Effector memory CD8-positive, alpha-beta T cell (primary cell): Measurements from ENCODE around the gene GZMH.

ENCODE experiments used
- ATAC-seq: fragments of 150-1000 bp; cut with Tn5 transposase; replicated peaks from 2 replicates; pipeline ENCODE4 v1.10.0; 2021; ENCODE audit warnings: mild to moderate bottlenecking, moderate library complexity
- DNase-seq, 3 experiments: peaks; one replicate each; pipeline ENCODE4 v3.0.0; 2021
- H3K27ac Mint-ChIP-seq, 2 donors: one replicate each; pipeline ENCODE4 v1.8.0; 2022; ENCODE audit warnings: mild to moderate bottlenecking in 2 of 2, mixed read lengths in 2 of 2, moderate library complexity in 2 of 2
- H3K27me3 Mint-ChIP-seq, 2 donors: one replicate each; pipeline ENCODE4 v1.8.0; 2022; ENCODE audit warnings: mixed read lengths in 2 of 2
- H3K36me3 Mint-ChIP-seq: one replicate; pipeline ENCODE4 v1.8.0; 2022; ENCODE audit warnings: mild to moderate bottlenecking, moderate library complexity, mixed read lengths; ENCODE audit not compliant: insufficient read depth
- H3K4me1 Mint-ChIP-seq, 2 donors: one replicate each; pipeline ENCODE4 v1.8.0; 2022; ENCODE audit warnings: low read depth in 2 of 2, mixed read lengths in 2 of 2
- H3K4me3 Mint-ChIP-seq, 2 donors: one replicate each; pipeline ENCODE4 v1.8.0; 2022; ENCODE audit warnings: mild to moderate bottlenecking in 2 of 2, mixed read lengths in 2 of 2, moderate library complexity in 2 of 2
- H3K9me3 Mint-ChIP-seq, 2 donors: one replicate each; pipeline ENCODE4 v1.8.0; 2022; ENCODE audit warnings: mixed read lengths in 2 of 2

GZMH gene

GRCh38 chr14:24576182-24576581 lies 33.3 kb downstream of the GZMH start, which contains the start of gene CTSG:
CTSG (minus strand) TSS chr14:24576250; CDS start chr14:24576223, 27 bp downstream.
- Mint-ChIP-seq H3K27ac (peak within 1 kb of the TSS in 1 of 2 donors; percentile 23), H3K4me1 (peaks cover 3 to 7% of the 10 kb centered on the region in 2 donors), H3K4me3 (no peak within 1 kb of the TSS), H3K27me3 (peaks cover 14 to 16% of the 10 kb centered on the region in 2 donors), H3K9me3 (no peaks in the 10 kb centered on the region), H3K36me3 (no peaks in the 10 kb centered on the region)
- ATAC-seq (no peak), DNase-seq (no peak)

GRCh38 chr14:24574206-24574774 lies 35.2 kb downstream of the GZMH start:
- ATAC-seq (no peak), DNase-seq (no peak)
- H3K4me3 Mint-ChIP-seq: no peak overlapping the region
- no peaks in the 10 kb centered on the region for H3K36me3 Mint-ChIP-seq
- H3K4me1 Mint-ChIP-seq: peaks cover 3 to 7% of the 10 kb centered on the region in 2 donors
- H3K27me3 Mint-ChIP-seq: peaks cover 14 to 16% of the 10 kb centered on the region in 2 donors
- no peaks in the 10 kb centered on the region for H3K9me3 Mint-ChIP-seq
- H3K27ac Mint-ChIP-seq: no peak overlapping the region

- Mint-ChIP-seq H3K4me1 (no peaks in the 10 kb centered on the region), H3K9me3 (peaks cover 2 to 35% of the 10 kb centered on the region in 2 donors), H3K27ac (no peak overlapping the region), H3K27me3 (peaks cover 7 to 18% of the 10 kb centered on the region in 2 donors), H3K36me3 (no peaks in the 10 kb centered on the region), H3K4me3 (no peak overlapping the region)
- no peak for DNase-seq
- ATAC-seq: no peak
Observed at GRCh38 chr14:24566318-24566717, 43.2 kb downstream of the GZMH start.

GRCh38 chr14:24565766-24566165 lies 43.7 kb downstream of the GZMH start:
- ATAC-seq (no peak), DNase-seq (no peak)
- peaks cover 2 to 35% of the 10 kb centered on the region in 2 donors for H3K9me3 Mint-ChIP-seq
- no peaks in the 10 kb centered on the region for H3K4me1 Mint-ChIP-seq
- no peak overlapping the region for H3K4me3 Mint-ChIP-seq
- no peak overlapping the region for H3K27ac Mint-ChIP-seq
- peaks cover 7 to 20% of the 10 kb centered on the region in 2 donors for H3K27me3 Mint-ChIP-seq
- H3K36me3 Mint-ChIP-seq: no peaks in the 10 kb centered on the region

GRCh38 chr14:24563505-24563904 lies 46.0 kb downstream of the GZMH start:
- Mint-ChIP-seq H3K9me3 (peaks cover 2 to 35% of the 10 kb centered on the region in 2 donors), H3K27me3 (peaks cover 11 to 39% of the 10 kb centered on the region in 2 donors), H3K36me3 (no peaks in the 10 kb centered on the region), H3K27ac (no peak overlapping the region), H3K4me1 (no peaks in the 10 kb centered on the region), H3K4me3 (no peak overlapping the region)
- ATAC-seq: no peak
- no peak for DNase-seq

- H3K9me3 Mint-ChIP-seq: peaks cover 0 to 4% of the 10 kb centered on the region in 2 donors
- H3K4me3 Mint-ChIP-seq: no peak overlapping the region
- no peaks in the 10 kb centered on the region for H3K36me3 Mint-ChIP-seq
- ATAC-seq (no peak), DNase-seq (no peak)
- no peak overlapping the region for H3K27ac Mint-ChIP-seq
- H3K27me3 Mint-ChIP-seq: peaks cover 16 to 29% of the 10 kb centered on the region in 2 donors
- H3K4me1 Mint-ChIP-seq: no peaks in the 10 kb centered on the region
Observed at GRCh38 chr14:24556756-24557155, 52.7 kb downstream of the GZMH start.
